ENCODE data around the gene TFF2.

Gene TFF2

DNA sequence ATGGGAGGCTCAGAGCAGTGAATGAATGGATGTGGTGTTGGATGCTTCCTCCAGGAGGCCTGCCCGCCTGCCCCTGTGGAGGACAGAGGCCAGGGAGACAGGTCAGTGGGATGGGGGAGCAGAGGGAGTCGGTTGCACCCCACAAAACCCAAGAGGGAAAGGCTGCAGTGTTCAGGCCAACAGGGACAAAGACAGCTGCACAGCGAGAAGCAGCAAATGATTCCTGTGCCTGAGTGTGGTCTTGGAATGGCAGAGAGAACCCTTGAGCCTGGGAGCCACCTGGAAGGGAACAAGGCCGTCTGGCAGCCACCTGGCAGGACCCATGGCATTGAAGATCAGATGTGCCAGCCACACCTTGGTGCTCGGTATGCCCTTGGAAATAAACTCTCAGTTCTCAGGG, 43.7 kb downstream of the TFF2 start:
- peaks cover 44 to 55% of the 10 kb centered on the region in 2 experiments for H3K4me1 ChIP-seq (ENCODE audit: control insufficient read depth in 1 of 2, insufficient read depth in 1 of 2, low read depth in 1 of 2, low read length in 1 of 2)
- no peak overlapping the region for H3K4me3 ChIP-seq (ENCODE audit: low read depth in 1 of 2, low read length in 1 of 2)

DNA sequence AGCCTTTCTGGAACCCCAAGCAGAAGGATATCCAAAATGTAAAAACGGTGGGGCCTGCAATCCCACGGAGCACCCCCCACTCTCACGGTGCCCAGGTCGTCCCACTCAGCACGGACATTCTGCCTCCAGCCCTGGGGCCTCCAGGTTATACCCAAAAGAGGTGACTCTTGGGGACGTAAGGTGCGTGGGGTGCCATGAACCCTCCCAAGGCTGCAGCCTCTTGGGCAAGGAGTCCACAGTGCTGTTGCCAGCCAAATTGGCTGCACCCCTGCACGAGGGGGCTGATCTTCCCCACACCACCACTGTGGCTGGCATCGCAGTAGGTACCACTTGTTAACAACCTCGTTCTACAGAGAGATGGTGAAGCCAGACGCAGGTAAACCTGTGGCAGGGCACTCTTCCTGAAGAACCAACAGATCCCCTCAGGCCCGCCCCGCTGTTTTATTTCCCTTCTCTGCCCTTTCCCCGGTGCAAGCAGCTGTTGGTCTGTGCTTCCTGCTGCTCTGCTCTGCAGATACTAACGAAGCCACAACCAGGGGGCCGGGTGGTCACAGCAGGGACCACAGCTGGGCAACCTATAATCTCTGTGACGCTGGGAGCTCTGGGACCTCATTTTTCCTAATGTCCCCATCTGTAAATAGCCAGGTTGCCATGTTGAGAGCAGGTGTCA, 44.3 kb downstream of the TFF2 start:
- H3K36me3 ChIP-seq: no peaks in the 10 kb centered on the region
- no peaks in the 10 kb centered on the region for H3K9me3 ChIP-seq
- no peak overlapping the region for H3K4me3 ChIP-seq (ENCODE audit: low read depth in 1 of 2, low read length in 1 of 2)
- H3K27me3 ChIP-seq: no peaks in the 10 kb centered on the region
- no peak overlapping the region for H3K27ac ChIP-seq
- H3K4me1 ChIP-seq (ENCODE audit: control insufficient read depth in 1 of 2, insufficient read depth in 1 of 2, low read depth in 1 of 2, low read length in 1 of 2): peaks cover 44 to 54% of the 10 kb centered on the region in 2 experiments
- TF ChIP-seq, protein P1, sequence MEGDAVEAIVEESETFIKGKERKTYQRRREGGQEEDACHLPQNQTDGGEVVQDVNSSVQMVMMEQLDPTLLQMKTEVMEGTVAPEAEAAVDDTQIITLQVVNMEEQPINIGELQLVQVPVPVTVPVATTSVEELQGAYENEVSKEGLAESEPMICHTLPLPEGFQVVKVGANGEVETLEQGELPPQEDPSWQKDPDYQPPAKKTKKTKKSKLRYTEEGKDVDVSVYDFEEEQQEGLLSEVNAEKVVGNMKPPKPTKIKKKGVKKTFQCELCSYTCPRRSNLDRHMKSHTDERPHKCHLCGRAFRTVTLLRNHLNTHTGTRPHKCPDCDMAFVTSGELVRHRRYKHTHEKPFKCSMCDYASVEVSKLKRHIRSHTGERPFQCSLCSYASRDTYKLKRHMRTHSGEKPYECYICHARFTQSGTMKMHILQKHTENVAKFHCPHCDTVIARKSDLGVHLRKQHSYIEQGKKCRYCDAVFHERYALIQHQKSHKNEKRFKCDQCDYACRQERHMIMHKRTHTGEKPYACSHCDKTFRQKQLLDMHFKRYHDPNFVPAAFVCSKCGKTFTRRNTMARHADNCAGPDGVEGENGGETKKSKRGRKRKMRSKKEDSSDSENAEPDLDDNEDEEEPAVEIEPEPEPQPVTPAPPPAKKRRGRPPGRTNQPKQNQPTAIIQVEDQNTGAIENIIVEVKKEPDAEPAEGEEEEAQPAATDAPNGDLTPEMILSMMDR (IDR thresholded peaks at IDR 0.05): no peak

More for the DNA sequence above, 43.7 kb downstream of the TFF2 start:
- no peaks in the 10 kb centered on the region for H3K36me3 ChIP-seq
- TF ChIP-seq, protein P1 (IDR thresholded peaks at IDR 0.05): no peak
- no peaks in the 10 kb centered on the region for H3K9me3 ChIP-seq
- no peak overlapping the region for H3K27ac ChIP-seq
- no peaks in the 10 kb centered on the region for H3K27me3 ChIP-seq

DNA sequence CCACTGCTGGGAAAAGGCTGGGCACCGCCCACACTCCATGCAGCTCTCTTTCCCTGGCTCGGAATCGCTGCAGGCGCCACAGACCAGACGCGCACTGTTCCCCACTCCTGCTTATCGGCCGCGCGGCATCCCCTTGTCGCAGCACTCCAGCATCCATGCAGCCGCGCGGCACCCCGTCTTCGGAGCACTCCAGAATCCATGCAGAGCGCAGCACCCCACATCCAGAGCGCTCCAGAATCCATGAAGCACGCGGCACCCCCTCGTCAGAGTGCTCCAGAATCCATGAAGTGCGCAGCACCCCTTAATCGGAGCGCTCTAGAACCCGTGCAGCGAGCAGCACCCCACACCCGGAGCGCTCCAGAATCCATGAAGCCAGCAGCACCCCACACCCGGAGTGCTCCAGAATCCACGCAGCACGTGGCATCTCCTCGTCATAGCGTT, 45.1 kb downstream of the TFF2 start:
- Histone ChIP-seq H3K27me3 (no peaks in the 10 kb centered on the region), H3K36me3 (no peaks in the 10 kb centered on the region), H3K4me1 (ENCODE audit: control insufficient read depth in 1 of 2, insufficient read depth in 1 of 2, low read depth in 1 of 2, low read length in 1 of 2) (peaks cover 38 to 46% of the 10 kb centered on the region in 2 experiments), H3K9me3 (no peaks in the 10 kb centered on the region), H3K27ac (no peak overlapping the region), H3K4me3 (ENCODE audit: low read depth in 1 of 2, low read length in 1 of 2) (no peak overlapping the region)
- TF ChIP-seq, protein P1 (IDR thresholded peaks at IDR 0.05): no peak

DNA sequence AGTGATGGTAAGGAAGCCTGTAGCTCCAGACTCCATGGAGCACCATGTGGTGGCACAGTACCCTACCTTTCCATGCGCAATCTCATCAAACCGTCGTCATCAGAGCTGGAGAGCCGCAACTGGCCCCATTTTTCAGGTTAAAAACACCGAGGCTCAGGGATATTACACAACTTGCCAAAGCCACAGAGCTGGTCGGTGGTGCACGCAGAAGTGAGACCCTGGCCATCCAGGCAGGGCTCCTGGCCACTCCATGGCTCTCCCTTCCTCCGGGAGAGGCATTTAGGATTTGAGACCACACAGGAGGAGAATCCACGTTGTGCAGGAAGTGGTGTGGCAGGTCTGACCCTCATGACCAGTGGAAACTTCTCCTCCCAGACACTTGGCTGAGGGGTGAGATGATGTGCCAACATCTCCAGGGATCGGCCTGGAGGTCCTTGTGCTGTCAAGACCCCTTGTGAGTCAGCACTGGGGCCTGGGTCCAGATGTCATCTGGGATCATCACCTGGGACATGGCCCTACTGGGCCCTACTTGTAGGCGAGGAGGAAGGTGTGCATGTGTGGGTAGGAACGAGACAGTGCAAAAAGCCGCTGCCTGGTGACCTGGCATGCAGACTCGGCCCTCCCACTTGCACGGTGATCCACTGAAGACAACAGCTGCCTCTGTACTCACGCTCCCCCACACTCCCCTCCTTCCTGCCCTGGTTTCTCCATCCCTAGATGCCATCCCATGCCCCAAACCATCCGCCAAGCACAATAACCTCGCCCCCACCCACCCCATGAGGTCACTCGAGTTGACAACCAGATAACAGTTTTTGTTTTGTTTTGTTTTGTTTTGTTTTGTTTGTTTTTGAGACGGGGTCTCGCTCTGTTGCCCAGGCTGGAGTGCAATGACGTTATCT, 46.0 kb downstream of the TFF2 start:
- Histone ChIP-seq H3K4me3 (ENCODE audit: low read depth in 1 of 2, low read length in 1 of 2) (no peak overlapping the region), H3K27me3 (no peaks in the 10 kb centered on the region), H3K9me3 (no peaks in the 10 kb centered on the region), H3K27ac (no peak overlapping the region), H3K4me1 (ENCODE audit: control insufficient read depth in 1 of 2, insufficient read depth in 1 of 2, low read depth in 1 of 2, low read length in 1 of 2) (peaks cover 32 to 40% of the 10 kb centered on the region in 2 experiments), H3K36me3 (no peaks in the 10 kb centered on the region)
- TF ChIP-seq, protein P1 (IDR thresholded peaks at IDR 0.05): no peak

DNA sequence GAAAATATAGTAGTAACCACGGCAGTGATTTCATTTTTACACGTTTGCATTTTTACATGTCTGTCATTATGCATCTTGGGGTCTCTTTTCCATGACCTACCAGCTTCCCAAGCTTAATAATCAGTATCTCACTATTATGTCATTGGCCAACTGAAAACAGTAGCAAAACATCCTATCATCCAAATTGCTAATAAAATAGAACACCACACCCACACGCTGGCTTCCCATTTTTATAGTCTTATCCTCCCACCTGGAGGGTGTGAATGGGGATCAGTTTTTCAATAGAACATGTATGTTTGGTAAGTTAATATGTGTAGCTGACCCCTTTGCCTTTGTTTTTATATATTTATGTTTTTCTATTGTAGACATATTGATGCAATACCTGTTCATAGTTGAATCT, 47.4 kb downstream of the TFF2 start:
- TF ChIP-seq, protein P1 (IDR thresholded peaks at IDR 0.05): no peak
- H3K27ac ChIP-seq: no peak overlapping the region
- peaks cover 26 to 34% of the 10 kb centered on the region in 2 experiments for H3K4me1 ChIP-seq (ENCODE audit: control insufficient read depth in 1 of 2, insufficient read depth in 1 of 2, low read depth in 1 of 2, low read length in 1 of 2)

More for the DNA sequence above, 47.4 kb downstream of the TFF2 start:
- H3K9me3 ChIP-seq: no peaks in the 10 kb centered on the region
- H3K27me3 ChIP-seq: no peaks in the 10 kb centered on the region
- peaks cover under 1% of the 10 kb centered on the region for H3K36me3 ChIP-seq
- no peak overlapping the region for H3K4me3 ChIP-seq (ENCODE audit: low read depth in 1 of 2, low read length in 1 of 2)
